Smooth muscle cell (in vitro differentiated cells): ENCODE results near the gene SLC26A5. TPM values are rescaled to one million over a fixed set of nuclear protein-coding genes. Genes with fewer than 3 reads are reported as not detected.
"Not testable (repeated sequence)": the region's sequence is repeated elsewhere in the genome, so short reads cannot be mapped to it uniquely, and the experiment has no call there.

Experiments
- DNase-seq: peaks from one replicate; lab custom pipeline; 2025; ENCODE audit not compliant: unreplicated experiment; lab: John Stamatoyannopoulos, UW
- H2AFZ ChIP-seq: fragments of 200-600 bp; sonication (generic); 2 replicates; pipeline ENCODE4 v1.6.0; 2016; ENCODE audit warnings: antibody characterized with exemption, low read depth, mild to moderate bottlenecking
- H3F3A ChIP-seq: fragments of 200-600 bp; sonication (generic); 2 replicates; pipeline ENCODE4 v1.6.0; 2017; ENCODE audit warnings: antibody characterized with exemption, low read depth
- H3K27ac ChIP-seq: fragments of 200-600 bp; sonication (generic); 2 replicates; pipeline ENCODE4 v1.5.1; 2016; ENCODE audit warnings: low read depth, mild to moderate bottlenecking
- H3K27me3 ChIP-seq: fragments of 200-600 bp; sonication (generic); 2 replicates; pipeline ENCODE4 v1.6.1; 2016; ENCODE audit warnings: low read depth, mild to moderate bottlenecking
- H3K36me3 ChIP-seq: fragments of 200-600 bp; sonication (generic); 2 replicates; pipeline ENCODE4 v1.5.1; 2016; ENCODE audit warnings: low read depth
- H3K4me1 ChIP-seq: fragments of 200-600 bp; sonication (generic); 2 replicates; pipeline ENCODE4 v1.5.1; 2016; ENCODE audit warnings: low read depth
- H3K4me2 ChIP-seq: fragments of 200-600 bp; sonication (generic); 2 replicates; pipeline ENCODE4 v1.6.0; 2016; ENCODE audit warnings: mild to moderate bottlenecking
- H3K4me3 ChIP-seq: fragments of 200-600 bp; sonication (generic); 2 replicates; pipeline ENCODE4 v1.5.1; 2016; ENCODE audit warnings: mild to moderate bottlenecking
- H3K79me2 ChIP-seq: fragments of 200-600 bp; sonication (generic); 2 replicates; pipeline ENCODE4 v1.6.0; 2016; ENCODE audit warnings: low read depth, mild to moderate bottlenecking
- H3K9ac ChIP-seq: fragments of 200-600 bp; sonication (generic); 2 replicates; pipeline ENCODE4 v1.6.0; 2016; ENCODE audit warnings: low read depth
- H3K9me3 ChIP-seq: fragments of 200-600 bp; sonication (generic); replicated peaks from 2 replicates; pipeline ENCODE4 v1.5.1; 2016; ENCODE audit warnings: low read depth
- H4K20me1 ChIP-seq: fragments of 200-600 bp; sonication (generic); 2 replicates; pipeline ENCODE4 v1.6.0; 2016; ENCODE audit warnings: low read depth
- CTCF ChIP-seq: fragments of 200-600 bp; sonication (generic); IDR thresholded peaks from 2 replicates; pipeline ENCODE4 v1.5.1; 2017; ENCODE audit warnings: borderline replicate concordance, mild to moderate bottlenecking, antibody characterized with exemption; ENCODE audit not compliant: insufficient read depth, poor library complexity, severe bottlenecking
- WGBS: methylation state at CpG from one replicate; pipeline ENCODE4 v1.1.7; 2016; ENCODE audit warnings: low lambda C conversion rate; 5-methylcytosine and 5-hydroxymethylcytosine counted together
- polyA plus RNA-seq: library from polyadenylated mRNA; unstranded; fragments of >200 nt; fragmentation: Nextera tagmentation; extraction: Ambion mirVana; gene quantifications from 2 replicates; pipeline ENCODE4 v1.2.1, GENCODE V29; 2016
- total RNA-seq: library from RNA; depleted of rRNA; stranded (reverse); fragments of >200 nt; gene quantifications from 2 replicates; pipeline ENCODE4 v1.2.3, GENCODE V29; 2014

SLC26A5 gene
- total and polyA plus RNA-seq, 2 experiments from 2014 or later, result not detected

GRCh38 chr7:103412151-103412550 is 33.9 kb downstream of the SLC26A5 start:
- Histone ChIP-seq H4K20me1 (no peaks in the 10 kb centered on the region), H3K27me3 (peaks cover 6% of the 10 kb centered on the region), H3K79me2 (no peaks in the 10 kb centered on the region), H2AFZ (no peak overlapping the region), H3K4me3 (no peak overlapping the region), H3K36me3 (no peaks in the 10 kb centered on the region), H3K9ac (no peak overlapping the region), H3K4me1 (no peaks in the 10 kb centered on the region), H3F3A (no peaks in the 10 kb centered on the region), H3K4me2 (no peak overlapping the region), H3K9me3 (no peaks in the 10 kb centered on the region), H3K27ac (no peak overlapping the region)
- no peak for TF ChIP-seq CTCF
- DNase-seq, result no peak
- WGBS, result 87% methylated on average over 1 of the region's 1 CpG

- H3F3A ChIP-seq, H4K20me1 ChIP-seq, H3K4me1 ChIP-seq, H3K9me3 ChIP-seq, H3K27ac ChIP-seq, DNase-seq, H3K36me3 ChIP-seq, H3K4me2 ChIP-seq, H3K79me2 ChIP-seq, H3K9ac ChIP-seq, H3K27me3 ChIP-seq, H3K4me3 ChIP-seq, H2AFZ ChIP-seq: not testable (repeated sequence)
- 73% methylated on average over 7 of the region's 7 CpGs for WGBS
Measured at GRCh38 chr7:103405789-103406613, 40.0 kb downstream of the SLC26A5 start.

GRCh38 chr7:103399687-103400086 is 46.3 kb downstream of the SLC26A5 start:
- not testable (repeated sequence) for DNase-seq, H4K20me1 ChIP-seq, H3K27me3 ChIP-seq, H3K27ac ChIP-seq, H3K4me3 ChIP-seq, H3K4me1 ChIP-seq, H3F3A ChIP-seq, H3K9me3 ChIP-seq, H3K36me3 ChIP-seq, H3K79me2 ChIP-seq, H2AFZ ChIP-seq, H3K9ac ChIP-seq, H3K4me2 ChIP-seq

- WGBS, result 40% methylated on average over 2 of the region's 2 CpGs
- no peaks in the 10 kb centered on the region for H3K9me3 ChIP-seq
- TF ChIP-seq CTCF, result no peak
- H3K36me3 ChIP-seq, result no peaks in the 10 kb centered on the region
- no peak overlapping the region for H3K9ac ChIP-seq
- H3K4me2 ChIP-seq, result no peak overlapping the region
- H3K4me3 ChIP-seq, result no peak overlapping the region
- no peaks in the 10 kb centered on the region for H4K20me1 ChIP-seq
- H3K79me2 ChIP-seq, result no peaks in the 10 kb centered on the region
- no peaks in the 10 kb centered on the region for H3F3A ChIP-seq
- DNase-seq, result no peak
- H3K27me3 ChIP-seq, result no peaks in the 10 kb centered on the region
- no peaks in the 10 kb centered on the region for H3K4me1 ChIP-seq
- no peak overlapping the region for H3K27ac ChIP-seq
- H2AFZ ChIP-seq, result no peak overlapping the region
Measured at GRCh38 chr7:103398483-103399127, 47.4 kb downstream of the SLC26A5 start.
